Activated B cell treated with CpG ODN at 0.5 μM for 24 hours (primary cell): Measurements from ENCODE around the gene NME8. TPM values are rescaled to one million over a fixed set of nuclear protein-coding genes. Genes with fewer than 3 reads are reported as not detected.

Experiments used
- ATAC-seq: fragments of 200-7000 bp; cut with Tn5 transposase; one replicate; pipeline ENCODE4 v1.10.0; 2021; ENCODE audit warnings: low read depth, mild to moderate bottlenecking, moderate library complexity
- CTCF ChIA-PET: fragments of 350-600 bp; sonication (Branson Sonifier 250); formaldehyde crosslinking; loops from one replicate; lab custom pipeline; 2021; ENCODE audit warnings: antibody characterized with exemption; lab: Charles Lee
- POLR2A ChIA-PET: fragments of 350-600 bp; sonication (Branson Sonifier 250); formaldehyde crosslinking; loops from one replicate; lab custom pipeline; 2021; ENCODE audit warnings: antibody characterized with exemption; lab: Charles Lee
- DNase-seq: peaks from one replicate; pipeline ENCODE4 v3.0.0; 2022
- H3K27ac Mint-ChIP-seq: one replicate; pipeline ENCODE4 v1.8.0; 2020; ENCODE audit warnings: mixed read lengths
- H3K27me3 Mint-ChIP-seq: one replicate; pipeline ENCODE4 v1.8.0; 2021; ENCODE audit warnings: mixed read lengths
- H3K36me3 Mint-ChIP-seq: one replicate; pipeline ENCODE4 v1.8.0; 2021; ENCODE audit warnings: low read depth, mixed read lengths
- H3K4me1 Mint-ChIP-seq: one replicate; pipeline ENCODE4 v1.8.0; 2021; ENCODE audit warnings: mixed read lengths
- H3K4me3 Mint-ChIP-seq: one replicate; pipeline ENCODE4 v1.8.0; 2020; ENCODE audit warnings: mild to moderate bottlenecking, mixed read lengths
- H3K9me3 Mint-ChIP-seq: one replicate; pipeline ENCODE4 v1.8.0; 2020; ENCODE audit warnings: mixed read lengths
- intact Hi-C: fragments of 100-400 bp; cut with micrococcal nuclease; formaldehyde crosslinking; loops from one replicate; pipeline ENCODE4 v1.15.1; 2024
- total RNA-seq: library from RNA; stranded (reverse); gene quantifications from 2 replicates; pipeline ENCODE4 v1.2.3, GENCODE V29; 2022
- TF ChIP-seq, protein P1 (sequence below): fragments of 200-600 bp; IDR thresholded peaks from one replicate; pipeline ENCODE4 v1.8.0; 2022; ENCODE audit warnings: antibody characterized with exemption, mild to moderate bottlenecking

NME8 gene
- total RNA-seq, 1 donor from 2014 or later: not detected

DNA sequence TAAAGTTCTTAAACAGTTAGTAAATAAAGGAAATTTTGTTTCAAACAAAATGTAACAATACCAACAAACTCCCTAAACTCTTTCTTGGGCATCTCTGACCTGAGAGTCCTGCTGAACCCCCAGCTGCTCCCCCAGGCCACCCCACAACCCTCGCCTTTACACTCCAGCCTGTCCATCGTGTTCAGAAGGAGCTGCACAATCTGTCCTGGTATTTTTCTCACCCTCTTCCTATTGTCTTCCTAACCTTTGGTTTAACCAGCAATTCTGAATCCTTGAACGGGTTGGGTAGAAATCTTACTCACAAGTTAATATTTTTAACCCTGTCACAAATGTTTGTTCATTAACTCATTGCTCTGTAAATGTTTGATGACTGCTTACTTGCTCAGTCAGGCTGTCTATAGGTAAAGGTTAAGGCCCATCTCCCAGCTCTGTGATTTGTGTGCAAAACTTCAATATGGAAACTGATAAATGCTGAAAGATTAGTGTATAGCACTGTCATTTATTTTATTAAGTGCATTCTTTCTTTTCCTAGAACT is 51.4 kb downstream of the NME8 start:
- Mint-ChIP-seq H3K4me1 (no peaks in the 10 kb centered on the region), H3K27me3 (peaks cover 8% of the 10 kb centered on the region), H3K27ac (no peak overlapping the region), H3K9me3 (no peaks in the 10 kb centered on the region), H3K4me3 (no peak overlapping the region), H3K36me3 (no peaks in the 10 kb centered on the region)
- DNase-seq: no peak
- ATAC-seq: no peak
- intact Hi-C loops: no loop called here
- ChIA-PET CTCF (no interaction called here), POLR2A (no interaction called here)
- TF ChIP-seq, protein P1, sequence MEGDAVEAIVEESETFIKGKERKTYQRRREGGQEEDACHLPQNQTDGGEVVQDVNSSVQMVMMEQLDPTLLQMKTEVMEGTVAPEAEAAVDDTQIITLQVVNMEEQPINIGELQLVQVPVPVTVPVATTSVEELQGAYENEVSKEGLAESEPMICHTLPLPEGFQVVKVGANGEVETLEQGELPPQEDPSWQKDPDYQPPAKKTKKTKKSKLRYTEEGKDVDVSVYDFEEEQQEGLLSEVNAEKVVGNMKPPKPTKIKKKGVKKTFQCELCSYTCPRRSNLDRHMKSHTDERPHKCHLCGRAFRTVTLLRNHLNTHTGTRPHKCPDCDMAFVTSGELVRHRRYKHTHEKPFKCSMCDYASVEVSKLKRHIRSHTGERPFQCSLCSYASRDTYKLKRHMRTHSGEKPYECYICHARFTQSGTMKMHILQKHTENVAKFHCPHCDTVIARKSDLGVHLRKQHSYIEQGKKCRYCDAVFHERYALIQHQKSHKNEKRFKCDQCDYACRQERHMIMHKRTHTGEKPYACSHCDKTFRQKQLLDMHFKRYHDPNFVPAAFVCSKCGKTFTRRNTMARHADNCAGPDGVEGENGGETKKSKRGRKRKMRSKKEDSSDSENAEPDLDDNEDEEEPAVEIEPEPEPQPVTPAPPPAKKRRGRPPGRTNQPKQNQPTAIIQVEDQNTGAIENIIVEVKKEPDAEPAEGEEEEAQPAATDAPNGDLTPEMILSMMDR: no peak

DNA sequence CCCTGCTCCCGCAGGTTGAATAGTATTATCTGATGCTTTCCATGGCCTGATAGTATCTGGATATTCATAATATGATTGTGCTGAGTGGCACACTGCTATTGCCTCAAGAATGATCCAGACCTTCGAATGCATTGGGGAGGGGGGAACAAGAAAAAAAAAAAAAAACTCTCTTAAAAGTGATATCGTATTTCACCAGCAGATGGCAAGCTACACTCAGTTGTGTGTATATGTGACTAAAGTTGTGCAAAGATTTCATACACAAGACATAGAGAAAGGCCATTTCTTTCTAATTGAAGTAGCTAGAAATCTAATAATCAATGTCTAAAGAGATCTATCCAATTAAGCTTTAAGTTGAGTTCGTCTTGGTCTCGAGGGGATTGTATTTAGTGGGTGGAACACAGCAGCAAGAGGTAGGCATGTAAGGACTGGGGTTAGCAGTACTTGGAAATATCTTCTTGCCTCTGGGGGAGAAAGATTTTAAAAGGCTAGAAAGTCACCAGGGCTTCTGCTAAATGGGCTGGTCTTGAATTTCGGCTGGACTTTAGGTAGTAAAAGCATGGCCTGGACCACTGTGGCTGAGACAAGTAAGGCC is 52.9 kb downstream of the NME8 start:
- no peak overlapping the region for H3K27ac Mint-ChIP-seq
- H3K36me3 Mint-ChIP-seq: no peaks in the 10 kb centered on the region
- ChIA-PET CTCF (interaction anchor here (0.7 to 1.1 kb wide), 2 partner anchors 12 to 404 kb away, joined by 3 read pairs; no protein-coding TSS in a partner anchor), POLR2A (no interaction called here)
- intact Hi-C loops: loop anchor here (1.0 kb wide), 1 partner anchor 321 kb away; no protein-coding TSS in a partner anchor
- ATAC-seq (no peak), DNase-seq (no peak)
- H3K4me1 Mint-ChIP-seq: no peaks in the 10 kb centered on the region
- peaks cover 9% of the 10 kb centered on the region for H3K27me3 Mint-ChIP-seq
- TF ChIP-seq, protein P1: no peak
- no peaks in the 10 kb centered on the region for H3K9me3 Mint-ChIP-seq
- H3K4me3 Mint-ChIP-seq: no peak overlapping the region

DNA sequence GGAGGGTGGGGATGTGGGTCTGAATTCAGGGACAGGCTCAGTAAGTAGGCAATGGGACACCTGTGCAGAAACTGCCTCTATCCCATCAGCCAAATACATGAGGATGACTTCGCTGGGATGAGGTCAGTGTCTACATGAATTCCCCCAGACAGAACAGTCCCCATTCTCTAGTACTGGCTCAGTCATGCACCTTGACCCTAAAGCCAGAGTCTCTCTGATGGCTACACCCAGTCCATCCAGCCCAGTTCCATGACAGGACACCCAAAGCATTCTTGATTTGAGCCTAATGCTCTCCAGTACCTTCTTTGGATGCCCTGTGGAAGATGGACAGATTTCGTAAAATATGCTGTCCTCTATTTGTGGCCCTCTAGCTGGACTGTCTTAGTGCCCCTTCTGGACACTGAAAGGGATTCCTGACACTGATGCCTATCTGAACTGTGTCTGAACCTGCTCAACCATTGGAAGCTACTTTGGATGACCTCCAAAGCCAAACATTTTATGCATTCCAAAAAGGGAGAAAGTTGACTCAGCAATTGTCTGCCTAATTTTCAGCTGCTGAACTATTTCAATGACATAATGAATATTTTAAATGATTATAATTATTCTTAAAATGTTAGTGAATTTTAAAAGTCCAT is 53.6 kb downstream of the NME8 start:
- TF ChIP-seq, protein P1: no peak
- CTCF ChIA-PET: interaction anchor here (0.7 to 1.1 kb wide), 2 partner anchors 11 to 404 kb away, joined by 3 read pairs; no protein-coding TSS in a partner anchor
- POLR2A ChIA-PET: no interaction called here

DNA sequence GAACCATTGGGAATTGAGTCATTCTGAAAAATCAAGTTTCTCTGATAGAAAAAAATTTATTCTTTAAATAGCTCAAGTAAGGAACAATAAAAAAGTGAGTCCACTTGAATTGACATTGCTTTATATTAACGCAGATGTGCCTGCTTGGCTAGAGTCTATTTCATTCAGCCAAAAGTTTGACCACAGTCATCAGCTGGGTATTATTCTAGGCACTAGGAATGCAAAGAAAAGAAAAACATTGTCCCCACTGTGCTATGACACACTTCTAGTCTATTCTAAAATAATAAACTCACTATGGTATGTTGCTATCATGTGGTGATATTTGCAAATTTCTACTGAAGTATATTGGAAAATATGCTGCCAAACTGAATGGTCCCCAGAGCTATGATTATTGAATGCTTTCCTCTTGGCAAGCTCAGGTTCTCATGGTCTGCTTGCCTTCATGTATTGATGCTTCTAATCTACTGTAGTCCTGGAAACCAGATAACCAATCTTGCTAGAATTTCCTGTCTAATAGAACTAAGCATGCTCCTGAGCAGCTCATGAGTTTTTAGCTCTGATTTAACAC is 59.9 kb downstream of the NME8 start:
- CTCF ChIA-PET: interaction anchor here (1.1 kb wide), 1 partner anchor 10 kb away, joined by 3 read pairs; no protein-coding TSS in a partner anchor
- Mint-ChIP-seq H3K27ac (no peak overlapping the region), H3K27me3 (peaks cover 14% of the 10 kb centered on the region), H3K4me3 (no peak overlapping the region), H3K36me3 (no peaks in the 10 kb centered on the region), H3K9me3 (no peaks in the 10 kb centered on the region), H3K4me1 (no peaks in the 10 kb centered on the region)
- ATAC-seq (no peak), DNase-seq (no peak)
- TF ChIP-seq, protein P1: no peak
- intact Hi-C loops: no loop called here
- POLR2A ChIA-PET: no interaction called here

More for the DNA sequence above, 53.6 kb downstream of the NME8 start:
- peaks cover 11% of the 10 kb centered on the region for H3K27me3 Mint-ChIP-seq
- H3K27ac Mint-ChIP-seq: no peak overlapping the region
- H3K4me1 Mint-ChIP-seq: no peaks in the 10 kb centered on the region
- H3K9me3 Mint-ChIP-seq: no peaks in the 10 kb centered on the region
- intact Hi-C loops: loop anchor here (1.0 kb wide), 1 partner anchor 320 kb away; no protein-coding TSS in a partner anchor
- DNase-seq (no peak), ATAC-seq (no peak)
- no peaks in the 10 kb centered on the region for H3K36me3 Mint-ChIP-seq
- H3K4me3 Mint-ChIP-seq: no peak overlapping the region

DNA sequence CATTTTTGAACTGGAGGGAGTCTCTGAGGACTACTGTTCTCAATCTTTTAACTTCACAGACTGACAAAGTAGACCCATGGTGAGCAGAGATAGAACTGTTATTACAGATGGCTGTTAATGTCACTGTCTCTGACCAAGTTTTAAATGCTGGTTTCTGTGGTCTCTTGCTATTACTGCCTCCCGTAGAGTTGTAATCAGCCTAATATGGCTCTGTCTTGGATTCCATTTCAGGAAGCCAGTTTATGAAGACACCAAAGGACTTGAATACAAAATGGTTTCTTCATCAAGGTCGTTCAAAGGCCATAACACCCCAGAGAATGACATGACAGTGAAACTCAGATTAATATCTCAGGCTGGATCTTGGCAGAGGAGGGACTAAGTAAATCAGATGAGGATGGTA is 64.4 kb downstream of the NME8 start:
- Mint-ChIP-seq H3K27ac (no peak overlapping the region), H3K4me1 (peaks cover 21% of the 10 kb centered on the region), H3K4me3 (no peak overlapping the region), H3K36me3 (no peaks in the 10 kb centered on the region), H3K27me3 (peaks cover 29% of the 10 kb centered on the region), H3K9me3 (no peaks in the 10 kb centered on the region)
- CTCF ChIA-PET: interaction anchor here (0.8 kb wide), 1 partner anchor 11 kb away, joined by 3 read pairs; no protein-coding TSS in a partner anchor
- no peak for ATAC-seq
- DNase-seq: no peak
- POLR2A ChIA-PET: no interaction called here
- intact Hi-C loops: no loop called here
- TF ChIP-seq, protein P1: no peak
